ENCODE data around the gene GALNT7.

The GALNT7 gene

DNA sequence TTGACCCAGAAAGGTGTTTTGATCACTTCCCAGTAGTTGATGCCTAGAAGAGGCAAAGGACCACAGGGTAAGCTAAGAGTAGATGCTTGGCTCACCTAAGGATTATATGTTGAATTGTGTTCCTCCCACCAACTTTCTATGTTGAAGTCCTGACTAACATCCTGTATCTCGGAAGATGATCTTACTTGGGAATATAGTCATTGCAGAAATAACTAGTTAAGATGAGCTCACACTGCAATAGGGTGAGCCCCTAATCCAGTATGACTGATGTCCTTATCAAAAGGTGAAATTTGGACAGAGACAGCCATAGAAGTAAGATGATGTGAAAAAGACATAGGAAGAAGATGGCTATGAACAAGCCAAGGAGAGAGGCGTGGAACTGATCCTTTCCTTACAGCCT is 168.9 kb downstream of the GALNT7 start:
- no peak for DNase-seq (ENCODE audit: low read depth, low spot score)

- no peak for DNase-seq (ENCODE audit: low read depth, low spot score)
Observed at GRCh38 chr4:173343832-173344397, 175.3 kb downstream of the GALNT7 start.

- DNase-seq (ENCODE audit: low read depth, low spot score) = no peak
Observed at GRCh38 chr4:173345648-173346047, 177.0 kb downstream of the GALNT7 start.

DNA sequence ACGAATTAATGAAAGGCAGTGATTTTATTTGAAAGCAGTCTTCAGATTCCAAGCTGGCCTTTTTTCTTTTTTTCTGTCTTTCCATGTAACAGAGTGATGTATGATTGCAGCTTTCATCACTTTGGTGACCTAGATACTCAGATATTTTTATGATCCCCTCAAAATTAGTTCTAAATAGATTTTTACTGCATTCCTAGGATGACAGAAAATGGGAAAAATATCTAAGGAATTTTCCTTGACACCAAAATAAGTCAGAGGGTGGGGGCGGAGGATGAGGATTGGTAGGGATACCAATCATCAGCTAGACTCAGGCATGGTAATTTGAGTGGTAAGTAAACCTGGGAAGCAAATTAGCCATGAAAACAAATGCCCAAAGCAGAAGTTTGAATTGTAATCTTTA is 177.5 kb downstream of the GALNT7 start:
- DNase-seq (ENCODE audit: low read depth, low spot score) = no peak

- no peak for DNase-seq (ENCODE audit: low read depth, low spot score)
Observed at GRCh38 chr4:173347467-173347866, 178.9 kb downstream of the GALNT7 start.

DNA sequence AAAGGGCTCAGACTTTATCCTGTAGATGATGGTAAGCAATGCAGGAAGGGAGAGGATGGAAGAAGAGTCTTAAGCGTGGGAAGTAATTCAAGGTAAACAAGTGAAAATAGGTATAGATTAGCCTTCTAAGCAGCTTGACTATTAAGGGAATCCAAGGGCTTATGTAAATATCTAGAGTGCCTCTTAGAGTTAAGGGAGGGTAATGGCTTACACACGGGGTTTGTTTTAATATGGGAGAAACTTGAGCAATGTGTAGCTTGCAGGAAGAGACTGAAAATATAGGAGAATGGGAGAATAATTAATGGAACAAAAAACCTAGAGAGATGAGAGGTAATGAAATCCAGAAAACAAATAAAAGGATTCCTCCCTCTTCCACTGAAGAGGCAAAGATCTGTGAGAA is 189.3 kb downstream of the GALNT7 start:
- no peak for DNase-seq (ENCODE audit: low read depth, low spot score)

- DNase-seq (ENCODE audit: low read depth, low spot score) = no peak
Observed at GRCh38 chr4:173360587-173361221, 192.1 kb downstream of the GALNT7 start.

- DNase-seq (ENCODE audit: low read depth, low spot score) = no peak
Observed at GRCh38 chr4:173362666-173363065, 194.1 kb downstream of the GALNT7 start.

DNA sequence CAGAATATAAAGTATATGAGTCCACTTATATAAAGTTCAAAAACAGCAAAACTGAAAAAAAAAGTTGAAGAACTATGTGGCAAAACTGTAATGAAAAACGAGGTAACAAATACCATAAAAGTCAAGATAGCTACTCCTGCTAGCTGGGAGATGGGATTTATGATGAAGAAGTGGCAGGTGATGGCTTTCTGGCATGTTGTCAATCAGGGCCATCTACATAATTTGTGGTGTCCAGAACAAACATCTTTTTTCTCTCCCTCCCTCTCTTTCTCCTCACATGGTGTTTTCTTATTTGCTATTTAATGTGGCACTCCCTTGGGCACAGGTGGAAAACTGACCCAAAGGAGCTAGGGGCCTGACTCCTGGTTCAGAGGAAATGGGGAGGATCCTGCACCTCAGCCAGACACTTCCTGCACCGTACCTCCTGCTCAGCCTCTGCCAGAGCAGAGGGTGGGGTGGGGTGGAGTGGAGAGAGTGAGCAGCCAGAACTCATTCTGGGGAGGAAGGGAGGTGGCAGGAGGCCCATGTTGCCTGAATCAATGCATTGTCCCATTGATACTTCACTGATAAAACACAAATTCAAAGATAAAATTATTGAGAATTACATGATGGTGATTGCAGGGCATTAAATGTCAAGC is 196.9 kb downstream of the GALNT7 start:
- no peak for DNase-seq (ENCODE audit: low read depth, low spot score)

DNA sequence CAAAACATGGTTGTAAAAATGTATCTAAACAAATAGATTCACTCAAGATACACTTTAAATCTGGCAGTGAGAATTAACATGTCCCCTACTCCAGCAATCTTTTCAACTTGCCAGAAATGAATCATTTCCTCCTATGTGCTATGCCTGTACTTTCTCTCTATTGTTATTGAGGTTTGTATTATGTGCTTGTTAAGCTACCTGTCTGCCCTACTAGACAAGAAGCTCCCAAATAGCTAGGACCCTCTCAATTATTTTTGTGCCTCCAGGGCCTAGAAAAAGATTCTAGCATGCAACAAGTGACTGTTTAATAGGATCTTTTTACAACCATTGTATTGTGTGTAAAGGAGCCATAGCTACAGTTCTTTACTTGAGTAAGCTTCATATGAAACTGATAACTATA is 198.7 kb downstream of the GALNT7 start:
- no peak for DNase-seq (ENCODE audit: low read depth, low spot score)

DNA sequence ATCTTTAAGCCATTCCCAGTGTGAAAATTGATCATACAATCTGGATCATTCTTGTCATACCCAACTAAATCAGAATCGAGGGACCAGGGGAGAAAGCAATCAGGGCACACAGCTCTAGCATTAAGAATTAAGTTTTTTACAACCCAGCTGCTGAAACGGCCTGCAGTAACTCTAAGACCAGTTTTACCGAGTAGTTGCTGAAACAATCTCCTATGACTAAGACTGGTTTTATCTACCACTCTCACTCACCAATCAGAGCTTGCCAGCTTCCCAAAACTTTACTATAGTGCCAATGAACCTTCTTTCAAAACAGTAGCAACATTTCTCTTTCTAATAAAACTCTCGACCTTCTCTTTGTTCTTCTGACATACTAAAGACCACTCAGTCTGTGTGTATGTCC is 199.3 kb downstream of the GALNT7 start:
- DNase-seq (ENCODE audit: low read depth, low spot score) = no peak

GRCh38 chr4:173370130-173370476 is 201.5 kb downstream of the GALNT7 start:
- DNase-seq (ENCODE audit: low read depth, low spot score) = no peak

- peak; percentile 98 for DNase-seq (ENCODE audit: low read depth, low spot score)
Observed at GRCh38 chr4:173370477-173371291, 202.1 kb downstream of the GALNT7 start, which contains the start of gene SAP30. Gene SAP30 (plus strand): TSS chr4:173370954. CDS start chr4:173371183, 229 bp downstream.

DNA sequence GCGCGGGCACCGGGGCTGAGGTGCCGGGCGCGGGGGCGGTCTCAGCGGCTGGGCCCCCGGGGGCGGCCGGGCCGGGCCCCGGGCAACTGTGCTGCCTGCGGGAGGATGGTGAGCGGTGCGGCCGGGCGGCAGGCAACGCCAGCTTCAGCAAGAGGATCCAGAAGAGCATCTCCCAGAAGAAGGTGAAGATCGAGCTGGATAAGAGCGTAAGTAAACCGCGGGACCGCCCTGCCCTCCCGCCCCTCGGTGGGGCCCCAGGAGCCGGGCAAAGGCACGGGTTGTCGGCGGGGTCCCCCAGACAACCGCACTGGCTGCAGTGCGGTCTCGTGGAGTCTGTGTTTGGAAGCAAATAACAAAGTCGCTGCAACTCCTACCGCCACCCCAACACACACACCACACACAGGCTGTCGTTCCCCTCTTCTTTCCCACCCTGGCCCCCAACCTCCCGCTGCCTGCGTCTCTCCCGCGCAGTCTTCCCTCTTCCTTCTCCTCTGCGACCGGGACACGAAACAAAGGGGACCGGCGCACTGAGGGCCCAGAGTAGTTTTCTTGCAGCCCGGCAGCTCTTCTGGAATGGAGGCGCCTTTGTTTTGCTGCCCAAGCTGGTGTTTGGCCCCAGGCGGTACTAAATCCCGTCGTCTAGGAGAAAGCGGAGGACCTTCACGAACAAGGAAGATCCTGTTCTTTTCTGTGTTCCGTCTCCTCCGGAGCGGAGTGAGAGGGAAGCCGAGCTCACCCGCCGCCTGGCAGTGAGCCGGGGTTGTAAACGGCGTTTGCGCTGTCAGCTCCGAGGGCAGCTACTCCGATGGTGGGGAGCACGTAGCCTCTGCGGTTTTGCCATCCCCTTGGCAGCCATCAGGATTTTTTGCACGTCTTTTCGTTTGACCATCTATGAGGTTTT is 202.9 kb downstream of the GALNT7 start:
- no peak for DNase-seq (ENCODE audit: low read depth, low spot score)
